Liver (tissue), 9 donors: ENCODE results near the gene TMEM234. TPM values are rescaled to one million over a fixed set of nuclear protein-coding genes. Genes with fewer than 3 reads are reported as not detected.

Source experiments
- DNase-seq: peaks from one replicate; pipeline ENCODE4 v3.0.0-alpha.2; 2017; ENCODE audit warnings: low spot score
- H3K27ac ChIP-seq, 2 donors: one replicate each; pipeline ENCODE4 v1.7.0; 2013; ENCODE audit warnings: inconsistent platforms in 2 of 2, low read length in 2 of 2, control low read depth in 1 of 2, low read depth in 1 of 2, mild to moderate bottlenecking in 1 of 2
- H3K27me3 ChIP-seq, 4 donors: one replicate each; pipeline versions ENCODE4 v1.6.1 to v1.7.0; 2013; ENCODE audit warnings: low read length in 3 of 4, inconsistent platforms in 1 of 4, mild to moderate bottlenecking in 1 of 4, moderate library complexity in 1 of 4; ENCODE audit not compliant: control insufficient read depth in 4 of 4, insufficient read depth in 4 of 4
- H3K36me3 ChIP-seq, 4 donors: one replicate each; pipeline versions ENCODE4 v1.6.1 to v1.7.0; 2013; ENCODE audit warnings: low read length in 3 of 4, mild to moderate bottlenecking in 3 of 4, low read depth in 1 of 4, moderate library complexity in 1 of 4; ENCODE audit not compliant: control insufficient read depth in 4 of 4, insufficient read depth in 3 of 4
- H3K4me1 ChIP-seq, 4 donors: one replicate each; pipeline versions ENCODE4 v1.6.1 to v1.7.0; 2013; ENCODE audit warnings: low read length in 3 of 4, mild to moderate bottlenecking in 3 of 4, moderate library complexity in 1 of 4; ENCODE audit not compliant: control insufficient read depth in 4 of 4, insufficient read depth in 4 of 4
- H3K4me3 ChIP-seq, 3 donors: one replicate each; pipeline versions ENCODE4 v1.6.1 to v1.7.0; 2013; ENCODE audit warnings: low read length in 3 of 3, control low read depth in 1 of 3, low read depth in 1 of 3, mild to moderate bottlenecking in 1 of 3
- H3K9ac ChIP-seq, 2 donors: one replicate each; pipeline ENCODE4 v1.7.0; 2013; ENCODE audit warnings: low read length in 2 of 2, mild to moderate bottlenecking in 2 of 2, moderate library complexity in 2 of 2, control low read depth in 1 of 2, low read depth in 1 of 2
- H3K9me3 ChIP-seq, 4 donors: one replicate each; pipeline versions ENCODE4 v1.6.1 to v1.7.0; 2013; ENCODE audit warnings: low read length in 3 of 4; ENCODE audit not compliant: control insufficient read depth in 4 of 4
- ATF3 ChIP-seq: IDR thresholded peaks from 2 replicates; pipeline ENCODE4 v1.6.1; 2016; ENCODE audit warnings: antibody characterized with exemption
- CTCF ChIP-seq: fragments of 150-350 bp; IDR thresholded peaks from 2 replicates; pipeline ENCODE4 v1.5.1; 2017; ENCODE audit warnings: improper control_type of control experiment, low read depth, low read length; ENCODE audit not compliant: missing input control
- EGR1 ChIP-seq, 2 donors: IDR thresholded peaks; 2 replicates each; pipeline ENCODE4 v1.6.1; 2016 to 2018; ENCODE audit warnings: antibody characterized with exemption in 2 of 2, low read depth in 2 of 2
- FOXA1 ChIP-seq: IDR thresholded peaks from 2 replicates; pipeline ENCODE4 v1.6.1; 2016; ENCODE audit warnings: antibody characterized with exemption
- FOXA2 ChIP-seq: IDR thresholded peaks from 2 replicates; pipeline ENCODE4 v1.6.1; 2016; ENCODE audit warnings: antibody characterized with exemption
- HNF4A ChIP-seq, 2 donors: conservative IDR thresholded peaks; 2 replicates each; pipeline ENCODE4 v1.6.1; 2016; ENCODE audit warnings: antibody characterized with exemption in 2 of 2, mild to moderate bottlenecking in 2 of 2
- HNF4G ChIP-seq: IDR thresholded peaks from 2 replicates; pipeline ENCODE4 v1.6.1; 2016; ENCODE audit warnings: antibody characterized with exemption
- JUND ChIP-seq, 2 donors: IDR thresholded peaks; 2 replicates each; pipeline ENCODE4 v1.6.1; 2016; ENCODE audit warnings: antibody characterized with exemption in 2 of 2
- MAX ChIP-seq: IDR thresholded peaks from 2 replicates; pipeline ENCODE4 v1.6.1; 2016; ENCODE audit warnings: antibody characterized with exemption
- NR2F2 ChIP-seq: IDR thresholded peaks from 2 replicates; pipeline ENCODE4 v1.6.1; 2016; ENCODE audit warnings: antibody characterized with exemption
- RAD21 ChIP-seq, 2 donors: IDR thresholded peaks; 2 replicates each; pipeline ENCODE4 v1.6.1; 2016; ENCODE audit warnings: antibody characterized with exemption in 2 of 2, mild to moderate bottlenecking in 2 of 2
- REST ChIP-seq: IDR thresholded peaks from 2 replicates; pipeline ENCODE4 v1.6.1; 2016; ENCODE audit warnings: antibody characterized with exemption, mild to moderate bottlenecking
- RXRA ChIP-seq, 2 donors: IDR thresholded peaks; 2 replicates each; pipeline ENCODE4 v1.6.1; 2017 to 2018; ENCODE audit warnings: antibody characterized with exemption in 2 of 2, mild to moderate bottlenecking in 1 of 2
- TAF1 ChIP-seq: conservative IDR thresholded peaks from 2 replicates; pipeline ENCODE4 v1.6.1; 2016; ENCODE audit warnings: antibody characterized with exemption, mild to moderate bottlenecking
- YY1 ChIP-seq: IDR thresholded peaks from 2 replicates; pipeline ENCODE4 v1.6.1; 2016; ENCODE audit warnings: antibody characterized with exemption, mild to moderate bottlenecking
- ZBTB33 ChIP-seq: IDR thresholded peaks from 2 replicates; pipeline ENCODE4 v1.6.1; 2016; ENCODE audit warnings: antibody characterized with exemption
- WGBS: extraction: QIAGEN DNeasy Blood & Tissue Kit; methylation state at CpG from one replicate; pipeline ENCODE4 v1.1.7; 2013; 5-methylcytosine and 5-hydroxymethylcytosine counted together
- polyA plus RNA-seq, 2 donors: library from polyadenylated mRNA; stranded (reverse) in 1 of 2; unstranded in 1 of 2; fragments of 200-250 nt in 1 of 2; fragments of >200 nt in 1 of 2; fragmentation: Nextera tagmentation in 1 of 2; extraction: Ambion mirVana in 1 of 2; gene quantifications; one replicate each; pipeline versions ENCODE4 v1.2.1 to v1.2.3, GENCODE V29; 2013 to 2015
- total RNA-seq, 2 donors: library from RNA; depleted of rRNA; stranded (reverse); fragments of >200 nt; gene quantifications; one replicate each; pipeline ENCODE4 v1.2.3, GENCODE V29; 2014
- donor health status: healthy.
- donor health status: healthy.
- donor health status: healthy.
- donor health status: healthy.
- donor health status: healthy.

Gene TMEM234
- total and polyA plus RNA-seq, 4 donors, result 5.4 to 6.8 (median 6.1) TPM

- TF ChIP-seq NR2F2 (no peak), ZBTB33 (no peak), HNF4A (conservative IDR thresholded peaks at IDR 0.05) (no peak), EGR1 (IDR thresholded peaks at IDR 0.05; ENCODE audit: low read depth in 2 of 2) (no peak), ATF3 (no peak), RXRA (IDR thresholded peaks at IDR 0.05) (no peak), YY1 (no peak), JUND (IDR thresholded peaks at IDR 0.05) (no peak), CTCF (no peak), FOXA2 (no peak), TAF1 (no peak), MAX (no peak), REST (no peak)
- DNase-seq, result no peak
- H3K4me3 ChIP-seq, result peak overlapping the region; percentile 85 to 94 (median 92)
- H3K27ac ChIP-seq, result no peak overlapping the region
- H3K27me3 ChIP-seq, result no peaks in the 10 kb centered on the region
- no peaks in the 10 kb centered on the region for H3K9me3 ChIP-seq
- 94% methylated on average over 4 of the region's 4 CpGs for WGBS
- H3K4me1 ChIP-seq, result peaks cover 13 to 26% (median 23%) of the 10 kb centered on the region in 4 donors
- peak overlapping the region; percentile 69 to 70 for H3K9ac ChIP-seq
- H3K36me3 ChIP-seq, result peaks cover under 1 to 14% (median 5%) of the 10 kb centered on the region in 4 donors
Measured at GRCh38 chr1:32220746-32221580, 1.2 kb downstream of the TMEM234 start.

GRCh38 chr1:32219022-32219421, 3.1 kb downstream of the TMEM234 start:
- Histone ChIP-seq H3K9ac (no peak overlapping the region), H3K9me3 (no peaks in the 10 kb centered on the region), H3K27ac (no peak overlapping the region), H3K27me3 (no peaks in the 10 kb centered on the region), H3K4me3 (no peak overlapping the region), H3K36me3 (peaks cover 0 to 13% (median 4%) of the 10 kb centered on the region in 4 donors), H3K4me1 (peaks cover 13 to 22% (median 17%) of the 10 kb centered on the region in 4 donors)
- 96% methylated on average over 7 of the region's 7 CpGs for WGBS
- no peak for DNase-seq
- TF ChIP-seq REST, result no peak
- no peak for TF ChIP-seq TAF1
- no peak for TF ChIP-seq ATF3
- TF ChIP-seq FOXA1, result no peak
- no peak for TF ChIP-seq HNF4G
- no peak for TF ChIP-seq NR2F2
- TF ChIP-seq JUND (IDR thresholded peaks at IDR 0.05), result no peak
- TF ChIP-seq EGR1 (IDR thresholded peaks at IDR 0.05; ENCODE audit: low read depth in 2 of 2), result no peak
- no peak for TF ChIP-seq CTCF
- TF ChIP-seq RAD21 (IDR thresholded peaks at IDR 0.05), result no peak
- TF ChIP-seq RXRA (IDR thresholded peaks at IDR 0.05), result no peak
